Psoas muscle (tissue), 8 donors: ENCODE data around the gene TMEM179. TPM values are rescaled to one million over a fixed set of nuclear protein-coding genes. Genes with fewer than 3 reads are reported as not detected.
A peak's percentile ranks its signal among the peaks of the same experiment; 100 is the strongest.

Experiments
- ATAC-seq, 4 donors: fragments of 200-7000 bp; cut with Tn5 transposase; one replicate each; pipeline ENCODE4 v1.9.1; 2020; ENCODE audit warnings: moderate library complexity in 3 of 4, mild to moderate bottlenecking in 2 of 4
- DNase-seq, 2 donors: peaks; one replicate each; pipeline ENCODE4 v3.0.0-alpha.2; 2020
- H3K27ac ChIP-seq: fragments of 200-600 bp; one replicate; pipeline ENCODE4 v1.8.0; 2022
- H3K27me3 ChIP-seq, 3 donors: fragments of 200-600 bp in 1 of 3; one replicate each; pipeline versions ENCODE4 v1.6.1 to v1.8.0; 2013 to 2022; ENCODE audit warnings: low read length in 2 of 3, mild to moderate bottlenecking in 2 of 3, moderate library complexity in 1 of 3; ENCODE audit not compliant: insufficient read depth in 3 of 3
- H3K36me3 ChIP-seq, 2 donors: fragments of 200-600 bp in 1 of 2; one replicate each; pipeline versions ENCODE4 v1.6.1 to v1.8.0; 2013 to 2022; ENCODE audit warnings: low read depth in 1 of 2, mild to moderate bottlenecking in 1 of 2, moderate library complexity in 1 of 2; ENCODE audit not compliant: insufficient read depth in 1 of 2
- H3K4me1 ChIP-seq: fragments of 200-600 bp; one replicate; pipeline ENCODE4 v1.8.0; 2022
- H3K4me3 ChIP-seq: fragments of 200-600 bp; one replicate; pipeline ENCODE4 v1.8.0; 2022; ENCODE audit warnings: mild to moderate bottlenecking
- H3K9me3 ChIP-seq: fragments of 200-600 bp; one replicate; pipeline ENCODE4 v1.8.0; 2022
- CTCF ChIP-seq: fragments of 200-600 bp; IDR thresholded peaks from one replicate; pipeline ENCODE4 v1.8.0; 2022; ENCODE audit warnings: antibody characterized with exemption
- WGBS, 3 donors: extraction: QIAGEN DNeasy Blood & Tissue Kit; methylation state at CpG; one replicate each; pipeline versions ENCODE4 v1.1.6 to v1.1.7; 2013; 5-methylcytosine and 5-hydroxymethylcytosine counted together
- intact Hi-C, 2 donors: fragments of 100-400 bp; cut with DNase I; formaldehyde crosslinking; loops; one replicate each; pipeline versions ENCODE4 v1.11.0 to v1.14.2; 2022
- polyA plus RNA-seq, 3 donors: library from polyadenylated mRNA; stranded (reverse); fragments of 200-250 nt; gene quantifications; one replicate each; pipeline ENCODE4 v1.2.3, GENCODE V29; 2013
- total RNA-seq, 4 donors: library from RNA; stranded (reverse); fragmentation: NEBNext Ultra II Directional in 2 of 4; extraction: Animal tissue kit (Norgen Biotek cat#: 25700) in 2 of 4; gene quantifications; one replicate each; pipeline versions ENCODE4 v1.2.1 to v1.2.4, GENCODE V29; 2021 to 2023
- donor health status: healthy with polysubstance abuse.
- donor health status: DM: no; HTN: no; CAD: no; lungs with moderate emphysema.
- donor health status: Bipolar disorder and iron deficiency.
- donor health status: healthy.
- donor health status: DM: yes; HTN: yes; CAD: no.
- donor health status: DM: no; HTN: no; CAD: no.
- donor health status: DM: no; HTN: no; CAD: no.
- donor health status: DM: yes; HTN: yes; CAD: no.

The TMEM179 gene
- total and polyA plus RNA-seq, 7 donors = 0.01 TPM; not detected in 6

- Histone ChIP-seq H3K36me3 (no peaks in the 10 kb centered on the region), H3K27me3 (peaks cover 0 to 6% (median 6%) of the 10 kb centered on the region in 3 donors), H3K27ac (no peak overlapping the region), H3K4me1 (no peaks in the 10 kb centered on the region), H3K4me3 (no peak overlapping the region), H3K9me3 (no peaks in the 10 kb centered on the region)
- 71 to 75% (median 75%) methylated on average over 16 of the region's 16 CpGs for WGBS, 3 donors
- peak in 1 of 2 donors; percentile 41 for DNase-seq
- TF ChIP-seq CTCF = no peak
- ATAC-seq = no peak
- intact Hi-C loops = no loop called here
Measured at GRCh38 chr14:104558231-104559027, 46.1 kb downstream of the TMEM179 start.

GRCh38 chr14:104557766-104558165, 46.8 kb downstream of the TMEM179 start:
- no peak overlapping the region for H3K27ac ChIP-seq
- ATAC-seq (no peak), DNase-seq (peak in 1 of 2 donors; percentile 26)
- no peaks in the 10 kb centered on the region for H3K36me3 ChIP-seq
- no peak overlapping the region for H3K4me3 ChIP-seq
- H3K4me1 ChIP-seq = no peaks in the 10 kb centered on the region
- intact Hi-C loops = no loop called here
- peaks cover 0 to 11% (median 9%) of the 10 kb centered on the region in 3 donors for H3K27me3 ChIP-seq
- no peak for TF ChIP-seq CTCF
- no peaks in the 10 kb centered on the region for H3K9me3 ChIP-seq
- WGBS, 3 donors = 63 to 100% (median 87%) methylated on average over 1 of the region's 1 CpG

GRCh38 chr14:104557086-104557485, 47.5 kb downstream of the TMEM179 start:
- H3K4me3 ChIP-seq = no peak overlapping the region
- 89 to 91% (median 90%) methylated on average over 5 of the region's 5 CpGs for WGBS, 3 donors
- DNase-seq (peak in 1 of 2 donors; percentile 30), ATAC-seq (no peak)
- H3K27me3 ChIP-seq = peaks cover 0 to 11% (median 9%) of the 10 kb centered on the region in 3 donors
- H3K4me1 ChIP-seq = no peaks in the 10 kb centered on the region
- no peaks in the 10 kb centered on the region for H3K9me3 ChIP-seq
- no peak overlapping the region for H3K27ac ChIP-seq
- intact Hi-C loops = no loop called here
- no peak for TF ChIP-seq CTCF
- no peaks in the 10 kb centered on the region for H3K36me3 ChIP-seq

- Histone ChIP-seq H3K27me3 (peaks cover 0 to 11% (median 9%) of the 10 kb centered on the region in 3 donors), H3K36me3 (no peaks in the 10 kb centered on the region), H3K4me1 (no peaks in the 10 kb centered on the region), H3K27ac (no peak overlapping the region), H3K9me3 (no peaks in the 10 kb centered on the region), H3K4me3 (no peak overlapping the region)
- intact Hi-C loops = no loop called here
- ATAC-seq (no peak), DNase-seq (peak in 1 of 2 donors; percentile 6)
- no peak for TF ChIP-seq CTCF
- 71 to 76% (median 75%) methylated on average over 12 to 13 of the region's 13 CpGs for WGBS, 3 donors
Measured at GRCh38 chr14:104556256-104557021, 48.1 kb downstream of the TMEM179 start.
